Fibroblast of lung (primary cell): ENCODE data around the gene GNG7. TPM values are rescaled to one million over a fixed set of nuclear protein-coding genes. Genes with fewer than 3 reads are reported as not detected.
"Not testable (repeated sequence)": the region's sequence is repeated elsewhere in the genome, so short reads cannot be mapped to it uniquely, and the experiment has no call there.

Experiments used
- DNase-seq, 2 donors: peaks; one replicate each; pipeline versions ENCODE4 v3.0.0 to v3.0.0-alpha.2; 2010; ENCODE audit warnings: low read depth in 2 of 2
- H2AFZ ChIP-seq: 2 replicates; pipeline ENCODE4 v1.5.1; 2012; ENCODE audit warnings: low read length, control low read depth, inconsistent platforms
- H3K27ac ChIP-seq: 2 replicates; pipeline ENCODE4 v1.5.1; 2011; ENCODE audit warnings: low read length, control low read depth; ENCODE audit not compliant: insufficient read depth
- H3K27me3 ChIP-seq: 2 replicates; pipeline ENCODE4 v1.5.1; 2011; ENCODE audit warnings: mild to moderate bottlenecking, low read length; ENCODE audit not compliant: control insufficient read depth, insufficient read depth
- H3K36me3 ChIP-seq: 2 replicates; pipeline ENCODE4 v1.5.1; 2011; ENCODE audit warnings: low read length; ENCODE audit not compliant: control insufficient read depth, insufficient read depth
- H3K4me1 ChIP-seq: 2 replicates; pipeline ENCODE4 v1.5.1; 2011; ENCODE audit warnings: low read length; ENCODE audit not compliant: control insufficient read depth, insufficient read depth; ENCODE audit errors: extremely low read depth
- H3K4me2 ChIP-seq: 2 replicates; pipeline ENCODE4 v1.5.1; 2011; ENCODE audit warnings: low read length, control low read depth; ENCODE audit not compliant: insufficient read depth; ENCODE audit errors: extremely low read depth
- H3K4me3 ChIP-seq, 4 experiments: fragments of 200-600 bp in 1 of 4; sonication (generic) in 1 of 4; replicated peaks in 1 of 4; 2 replicates each; pipeline ENCODE4 v1.5.1; 2011 to 2016; ENCODE audit warnings: low read length in 4 of 4, low read depth in 3 of 4, mild to moderate bottlenecking in 3 of 4, control low read depth in 2 of 4, inconsistent platforms in 1 of 4, mixed read lengths in 1 of 4; ENCODE audit not compliant: insufficient read depth in 1 of 4; ENCODE audit errors: control extremely low read depth in 1 of 4
- H3K79me2 ChIP-seq: 2 replicates; pipeline ENCODE4 v1.5.1; 2012; ENCODE audit warnings: mild to moderate bottlenecking, low read length, inconsistent platforms; ENCODE audit not compliant: control insufficient read depth, insufficient read depth
- H3K9ac ChIP-seq: 2 replicates; pipeline ENCODE4 v1.5.1; 2011; ENCODE audit warnings: mild to moderate bottlenecking, low read length, control low read depth; ENCODE audit not compliant: insufficient read depth
- H3K9me3 ChIP-seq: 2 replicates; pipeline ENCODE4 v1.5.1; 2012; ENCODE audit warnings: low read depth, low read length; ENCODE audit not compliant: control insufficient read depth, insufficient read depth
- H4K20me1 ChIP-seq: 2 replicates; pipeline ENCODE4 v1.5.1; 2011; ENCODE audit warnings: low read length; ENCODE audit not compliant: control insufficient read depth, insufficient read depth; ENCODE audit errors: extremely low read depth
- EZH2 ChIP-seq: IDR thresholded peaks from 2 replicates; pipeline ENCODE4 v1.5.1; 2012; ENCODE audit warnings: low read length, control low read depth, mild to moderate bottlenecking; ENCODE audit errors: missing control alignments
- polyA plus RNA-seq, 2 donors: library from polyadenylated mRNA; depleted of rRNA in 1 of 2; stranded (reverse) in 1 of 2; unstranded in 1 of 2; fragments of >200 nt; gene quantifications; 2 replicates each; pipeline ENCODE4 v1.2.1, GENCODE V29; 2011 to 2012; ENCODE audit warnings: missing spikeins in 1 of 2
- total RNA-seq: library from RNA; depleted of rRNA; stranded (reverse); fragments of >200 nt; gene quantifications from 2 replicates; pipeline ENCODE4 v1.2.1, GENCODE V29; 2014
- TF ChIP-seq, protein P1 (sequence below), 2 donors: IDR thresholded peaks in 1 of 2; conservative IDR thresholded peaks in 1 of 2; 1 replicate in 1 of 2; 2 replicates in 1 of 2; pipeline ENCODE4 v1.5.1; 2011 to 2012; ENCODE audit warnings: low read length in 2 of 2, control low read depth in 1 of 2, inconsistent platforms in 1 of 2, low read depth in 1 of 2, mild to moderate bottlenecking in 1 of 2

Gene GNG7
- total and polyA plus RNA-seq, 2 donors (not counting 1 experiment from before 2014, with no cell fraction given), result 0.27 to 0.83 TPM

DNA sequence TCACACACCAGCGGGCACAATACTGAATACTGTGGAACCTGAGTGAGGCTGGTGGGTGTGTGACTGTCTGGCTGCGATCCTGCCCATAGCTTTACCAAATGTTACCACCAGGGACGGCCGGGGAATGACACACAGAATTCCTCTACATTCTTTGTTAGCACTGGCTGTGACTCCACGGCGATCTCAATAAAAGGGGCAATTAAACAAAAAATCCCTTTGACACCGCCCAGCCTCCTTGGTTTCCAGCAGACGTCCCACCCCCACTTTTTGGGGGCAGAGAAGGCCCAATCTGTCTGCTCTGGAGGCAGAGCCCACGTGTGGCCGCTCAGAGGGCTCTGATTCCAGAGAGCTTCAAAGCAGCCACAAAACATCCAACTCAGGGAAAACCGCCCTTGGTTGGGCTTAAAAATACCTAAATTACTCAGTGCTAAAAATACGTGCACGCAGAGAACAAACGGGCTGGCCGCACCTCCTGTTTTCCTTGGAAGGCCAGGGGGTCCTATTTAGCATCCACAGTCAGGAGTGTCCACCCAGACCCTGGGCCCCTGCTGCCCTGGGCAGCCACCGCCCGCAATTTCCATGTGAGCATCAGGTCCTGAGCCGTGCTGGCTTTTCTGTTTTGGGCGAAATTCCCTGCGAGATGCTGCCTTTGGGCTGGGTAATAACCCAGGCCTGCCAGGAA lies 178.7 kb downstream of the GNG7 start:
- TF ChIP-seq EZH2, result no peak
- TF ChIP-seq, protein P1, sequence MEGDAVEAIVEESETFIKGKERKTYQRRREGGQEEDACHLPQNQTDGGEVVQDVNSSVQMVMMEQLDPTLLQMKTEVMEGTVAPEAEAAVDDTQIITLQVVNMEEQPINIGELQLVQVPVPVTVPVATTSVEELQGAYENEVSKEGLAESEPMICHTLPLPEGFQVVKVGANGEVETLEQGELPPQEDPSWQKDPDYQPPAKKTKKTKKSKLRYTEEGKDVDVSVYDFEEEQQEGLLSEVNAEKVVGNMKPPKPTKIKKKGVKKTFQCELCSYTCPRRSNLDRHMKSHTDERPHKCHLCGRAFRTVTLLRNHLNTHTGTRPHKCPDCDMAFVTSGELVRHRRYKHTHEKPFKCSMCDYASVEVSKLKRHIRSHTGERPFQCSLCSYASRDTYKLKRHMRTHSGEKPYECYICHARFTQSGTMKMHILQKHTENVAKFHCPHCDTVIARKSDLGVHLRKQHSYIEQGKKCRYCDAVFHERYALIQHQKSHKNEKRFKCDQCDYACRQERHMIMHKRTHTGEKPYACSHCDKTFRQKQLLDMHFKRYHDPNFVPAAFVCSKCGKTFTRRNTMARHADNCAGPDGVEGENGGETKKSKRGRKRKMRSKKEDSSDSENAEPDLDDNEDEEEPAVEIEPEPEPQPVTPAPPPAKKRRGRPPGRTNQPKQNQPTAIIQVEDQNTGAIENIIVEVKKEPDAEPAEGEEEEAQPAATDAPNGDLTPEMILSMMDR (conservative IDR thresholded peaks at IDR 0.05 in 1 of 2, IDR thresholded peaks at IDR 0.05 in 1 of 2; ENCODE audit: low read depth in 1 of 2, low read length in 2 of 2), result peak; percentile 22 to 36

DNA sequence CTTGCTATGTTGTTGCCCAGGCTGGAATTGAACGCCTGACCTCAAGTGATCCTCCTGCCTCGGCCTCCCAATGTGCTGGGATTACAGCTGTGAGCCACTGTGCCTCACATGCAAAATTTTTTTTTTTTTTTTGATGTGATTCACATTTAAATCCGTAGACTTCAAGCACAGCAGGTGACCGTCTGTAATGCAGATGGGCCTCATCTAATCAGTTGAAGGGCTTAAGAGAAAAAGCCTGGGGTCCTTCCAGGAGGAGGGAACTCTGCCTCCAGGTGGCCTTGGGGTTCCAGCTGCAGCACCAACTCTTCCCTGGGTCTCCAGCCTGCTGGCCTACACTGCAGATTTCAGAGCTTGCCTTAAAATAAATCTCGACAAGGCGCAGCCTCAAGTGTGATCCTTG lies 183.0 kb downstream of the GNG7 start:
- Histone ChIP-seq H3K4me1 (peaks cover 2% of the 10 kb centered on the region), H3K27me3 (no peaks in the 10 kb centered on the region), H3K4me2 (no peak overlapping the region), H3K4me3 (no peak overlapping the region), H3K27ac (no peak overlapping the region), H3K36me3 (no peaks in the 10 kb centered on the region), H2AFZ (no peak overlapping the region), H4K20me1 (no peaks in the 10 kb centered on the region), H3K9me3 (no peaks in the 10 kb centered on the region), H3K9ac (no peak overlapping the region), H3K79me2 (no peaks in the 10 kb centered on the region)
- no peak for TF ChIP-seq EZH2
- TF ChIP-seq, protein P1 (conservative IDR thresholded peaks at IDR 0.05 in 1 of 2, IDR thresholded peaks at IDR 0.05 in 1 of 2; ENCODE audit: low read depth in 1 of 2, low read length in 2 of 2), result no peak
- no peak for DNase-seq

More for the DNA sequence above, 178.7 kb downstream of the GNG7 start:
- H3K4me2 ChIP-seq, result no peak overlapping the region
- H3K4me1 ChIP-seq, result peaks cover 14% of the 10 kb centered on the region
- no peaks in the 10 kb centered on the region for H3K27me3 ChIP-seq
- no peaks in the 10 kb centered on the region for H3K9me3 ChIP-seq
- H3K27ac ChIP-seq, result peak overlapping the region; percentile 31
- H3K36me3 ChIP-seq, result no peaks in the 10 kb centered on the region
- no peak overlapping the region for H3K4me3 ChIP-seq
- peak in 1 of 2 donors; percentile 90 for DNase-seq
- no peaks in the 10 kb centered on the region for H4K20me1 ChIP-seq
- H3K9ac ChIP-seq, result no peak overlapping the region
- H2AFZ ChIP-seq, result no peak overlapping the region
- H3K79me2 ChIP-seq, result no peaks in the 10 kb centered on the region

DNA sequence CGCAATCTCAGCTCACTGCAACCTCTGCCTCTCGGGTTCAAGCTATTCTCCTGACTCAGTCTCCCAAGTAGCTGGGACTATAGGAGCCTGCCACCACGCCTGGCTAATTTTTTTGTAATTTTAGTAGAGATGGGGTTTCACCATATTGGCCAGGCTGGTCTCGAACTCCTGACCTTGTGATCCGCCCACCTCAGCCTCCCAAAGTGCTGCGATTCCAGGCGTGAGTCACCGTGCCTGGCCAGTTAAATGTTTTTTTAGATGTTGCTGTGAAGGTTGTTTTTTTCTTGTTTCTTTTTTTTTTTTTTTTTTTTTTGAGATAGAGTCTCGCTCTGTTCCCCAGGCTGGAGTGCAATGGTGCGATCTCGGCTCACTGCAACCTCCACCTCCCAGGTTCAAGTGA lies 183.6 kb downstream of the GNG7 start:
- peak in 1 of 2 donors; percentile 47 for DNase-seq

More for the DNA sequence above, 183.6 kb downstream of the GNG7 start:
- not testable (repeated sequence) for H2AFZ ChIP-seq, H3K4me1 ChIP-seq, H3K79me2 ChIP-seq, H4K20me1 ChIP-seq, H3K27me3 ChIP-seq, H3K9me3 ChIP-seq, H3K4me2 ChIP-seq, H3K36me3 ChIP-seq, H3K4me3 ChIP-seq, H3K9ac ChIP-seq, H3K27ac ChIP-seq
